ENCODE measurements around the gene CDCP2.
"Not testable (repeated sequence)": the region's sequence is repeated elsewhere in the genome, so short reads cannot be mapped to it uniquely, and the experiment has no call there.

Gene CDCP2

GRCh38 chr1:54115520-54115919, 37.3 kb downstream of the CDCP2 start:
- no peak for DNase-seq (ENCODE audit: low spot score)

- no peak for DNase-seq (ENCODE audit: low spot score)
These were observed 37.8 kb downstream of the CDCP2 start for GRCh38 chr1:54114955-54115354.

- DNase-seq (ENCODE audit: low spot score): no peak
These were observed 38.8 kb downstream of the CDCP2 start for GRCh38 chr1:54114001-54114400.

- DNase-seq (ENCODE audit: low spot score): no peak
These were observed 40.0 kb downstream of the CDCP2 start for GRCh38 chr1:54112705-54113368.

- DNase-seq (ENCODE audit: low spot score): no peak
These were observed 40.8 kb downstream of the CDCP2 start for GRCh38 chr1:54112027-54112426.

- DNase-seq (ENCODE audit: low spot score): no peak
These were observed 41.2 kb downstream of the CDCP2 start for GRCh38 chr1:54111624-54112023.

GRCh38 chr1:54110996-54111395, 41.8 kb downstream of the CDCP2 start:
- no peak for DNase-seq (ENCODE audit: low spot score)

- DNase-seq (ENCODE audit: low spot score): no peak
These were observed 43.4 kb downstream of the CDCP2 start for GRCh38 chr1:54109129-54110090.

GRCh38 chr1:54108156-54108555, 44.6 kb downstream of the CDCP2 start:
- DNase-seq (ENCODE audit: low spot score): no peak

GRCh38 chr1:54107131-54107530, 45.7 kb downstream of the CDCP2 start:
- DNase-seq (ENCODE audit: low spot score): no peak

- DNase-seq (ENCODE audit: low spot score): no peak
These were observed 47.0 kb downstream of the CDCP2 start for GRCh38 chr1:54105736-54106269.

GRCh38 chr1:54105080-54105479, 47.7 kb downstream of the CDCP2 start:
- no peak for DNase-seq (ENCODE audit: low spot score)

- DNase-seq (ENCODE audit: low spot score): not testable (repeated sequence)
These were observed 48.2 kb downstream of the CDCP2 start for GRCh38 chr1:54104613-54105012.

GRCh38 chr1:54103414-54103813, 49.4 kb downstream of the CDCP2 start:
- no peak for DNase-seq (ENCODE audit: low spot score)

GRCh38 chr1:54100500-54100899, 52.3 kb downstream of the CDCP2 start:
- DNase-seq (ENCODE audit: low spot score): no peak

GRCh38 chr1:54099061-54099610, 53.7 kb downstream of the CDCP2 start:
- DNase-seq (ENCODE audit: low spot score): no peak

GRCh38 chr1:54096877-54097240, 55.9 kb downstream of the CDCP2 start:
- DNase-seq (ENCODE audit: low spot score): no peak

- no peak for DNase-seq (ENCODE audit: low spot score)
These were observed 56.4 kb downstream of the CDCP2 start for GRCh38 chr1:54096227-54096876.

- DNase-seq (ENCODE audit: low spot score): no peak
These were observed 57.1 kb downstream of the CDCP2 start for GRCh38 chr1:54095546-54096226.

GRCh38 chr1:54094730-54095105, 58.1 kb downstream of the CDCP2 start:
- not testable (repeated sequence) for DNase-seq (ENCODE audit: low spot score)

- DNase-seq (ENCODE audit: low spot score): no peak
These were observed 58.6 kb downstream of the CDCP2 start for GRCh38 chr1:54094001-54094729.
